ENCODE measurements around the gene TWNK.

GRCh38 chr10:100948916-100949315, 38.4 kb upstream of the TWNK start:
- TF ChIP-seq CTCF (IDR thresholded peaks at IDR 0.05; ENCODE audit: insufficient read depth, low read length) (no peak), GABPA (IDR thresholded peaks at IDR 0.05; ENCODE audit: low read depth) (no peak), POLR2AphosphoS5 (IDR thresholded peaks at IDR 0.05; ENCODE audit: low read depth) (no peak), SPI1 (IDR thresholded peaks at IDR 0.05; ENCODE audit: borderline replicate concordance, low read depth) (no peak)
- TF ChIP-seq, protein P1, sequence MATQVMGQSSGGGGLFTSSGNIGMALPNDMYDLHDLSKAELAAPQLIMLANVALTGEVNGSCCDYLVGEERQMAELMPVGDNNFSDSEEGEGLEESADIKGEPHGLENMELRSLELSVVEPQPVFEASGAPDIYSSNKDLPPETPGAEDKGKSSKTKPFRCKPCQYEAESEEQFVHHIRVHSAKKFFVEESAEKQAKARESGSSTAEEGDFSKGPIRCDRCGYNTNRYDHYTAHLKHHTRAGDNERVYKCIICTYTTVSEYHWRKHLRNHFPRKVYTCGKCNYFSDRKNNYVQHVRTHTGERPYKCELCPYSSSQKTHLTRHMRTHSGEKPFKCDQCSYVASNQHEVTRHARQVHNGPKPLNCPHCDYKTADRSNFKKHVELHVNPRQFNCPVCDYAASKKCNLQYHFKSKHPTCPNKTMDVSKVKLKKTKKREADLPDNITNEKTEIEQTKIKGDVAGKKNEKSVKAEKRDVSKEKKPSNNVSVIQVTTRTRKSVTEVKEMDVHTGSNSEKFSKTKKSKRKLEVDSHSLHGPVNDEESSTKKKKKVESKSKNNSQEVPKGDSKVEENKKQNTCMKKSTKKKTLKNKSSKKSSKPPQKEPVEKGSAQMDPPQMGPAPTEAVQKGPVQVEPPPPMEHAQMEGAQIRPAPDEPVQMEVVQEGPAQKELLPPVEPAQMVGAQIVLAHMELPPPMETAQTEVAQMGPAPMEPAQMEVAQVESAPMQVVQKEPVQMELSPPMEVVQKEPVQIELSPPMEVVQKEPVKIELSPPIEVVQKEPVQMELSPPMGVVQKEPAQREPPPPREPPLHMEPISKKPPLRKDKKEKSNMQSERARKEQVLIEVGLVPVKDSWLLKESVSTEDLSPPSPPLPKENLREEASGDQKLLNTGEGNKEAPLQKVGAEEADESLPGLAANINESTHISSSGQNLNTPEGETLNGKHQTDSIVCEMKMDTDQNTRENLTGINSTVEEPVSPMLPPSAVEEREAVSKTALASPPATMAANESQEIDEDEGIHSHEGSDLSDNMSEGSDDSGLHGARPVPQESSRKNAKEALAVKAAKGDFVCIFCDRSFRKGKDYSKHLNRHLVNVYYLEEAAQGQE (IDR thresholded peaks at IDR 0.05; ENCODE audit: insufficient replicate concordance, low read depth), result no peak

Measured in HL-60 (cell line).